OCI-LY1 (cell line): ENCODE results near the gene KLHL26.

Experiments used
- CTCF ChIP-seq: fragments of 200-600 bp; sonication (generic), shearing (Covaris generic); IDR thresholded peaks from 2 replicates; pipeline ENCODE4 v1.5.1; 2017; ENCODE audit warnings: mild to moderate bottlenecking, antibody characterized with exemption, low read length, moderate library complexity, mixed read lengths
- EZH2 ChIP-seq: fragments of 200-600 bp; sonication (generic), shearing (Covaris generic); IDR thresholded peaks from 2 replicates; pipeline ENCODE4 v1.8.0; 2017; ENCODE audit warnings: borderline replicate concordance, mixed run types, mild to moderate bottlenecking, antibody characterized with exemption, low read length, moderate library complexity, mixed read lengths

GRCh38 chr19:18669883-18670282, 33.1 kb downstream of the KLHL26 start:
- no peak for TF ChIP-seq CTCF
- TF ChIP-seq EZH2 = no peak
